ENCODE measurements around the gene MAVS. TPM values are rescaled to one million over a fixed set of nuclear protein-coding genes. Genes with fewer than 3 reads are reported as not detected.

Gene MAVS
- total RNA-seq, 2 experiments from 2014 or later: 13.6 to 14.7 TPM

GRCh38 chr20:3885715-3886114, 39.1 kb downstream of the MAVS start:
- POLR2A ChIA-PET: no interaction called here
- CTCF ChIA-PET: interaction anchor here (0.6 to 1.6 kb wide), 3 partner anchors 31 to 200 kb away, joined by 3 to 5 read pairs (median 5); no protein-coding TSS in a partner anchor
- intact Hi-C loops (cut with DNase I, micrococcal nuclease): no loop called here
- Mint-ChIP-seq H3K4me1 (ENCODE audit: low read depth) (peaks cover 35% of the 10 kb centered on the region), H3K27me3 (no peaks in the 10 kb centered on the region), H3K4me3 (peak overlapping the region; percentile 30), H3K36me3 (ENCODE audit: low read depth) (peaks cover 27% of the 10 kb centered on the region), H3K9me3 (no peaks in the 10 kb centered on the region), H3K27ac (peak overlapping the region; percentile 20)
- no peak for DNase-seq
- H3K27me3 ChIP-seq (ENCODE audit: control insufficient read depth in 1 of 2, insufficient read depth in 2 of 2, low read length in 2 of 2): no peaks in the 10 kb centered on the region
- ATAC-seq (ENCODE audit: poor library complexity): no peak
- no peaks in the 10 kb centered on the region for H3K36me3 ChIP-seq (ENCODE audit: insufficient read depth, low read length)
- peaks cover 13% of the 10 kb centered on the region for H3K4me1 ChIP-seq (ENCODE audit: insufficient read depth, low read length)
- H3K4me3 ChIP-seq (ENCODE audit: low read length): no peak overlapping the region
- H3K27ac ChIP-seq (ENCODE audit: low read depth in 1 of 2, low read length in 2 of 2): no peak overlapping the region
- no peak for TF ChIP-seq CTCF (IDR thresholded peaks at IDR 0.05)
- H3K9me3 ChIP-seq (ENCODE audit: control insufficient read depth in 1 of 2, insufficient read depth in 1 of 2, low read length in 2 of 2): no peaks in the 10 kb centered on the region

GRCh38 chr20:3887876-3888620, 41.4 kb downstream of the MAVS start:
- CTCF ChIA-PET: interaction anchor here (1.0 to 2.3 kb wide), 3 partner anchors 11 to 197 kb away, joined by 3 to 8 read pairs (median 3); no protein-coding TSS in a partner anchor
- H3K27me3 ChIP-seq (ENCODE audit: control insufficient read depth in 1 of 2, insufficient read depth in 2 of 2, low read length in 2 of 2): no peaks in the 10 kb centered on the region
- no peaks in the 10 kb centered on the region for H3K27me3 Mint-ChIP-seq
- H3K9me3 Mint-ChIP-seq: no peaks in the 10 kb centered on the region
- DNase-seq: no peak
- peak overlapping the region; percentile 94 for H3K27ac Mint-ChIP-seq
- peaks cover 45% of the 10 kb centered on the region for H3K36me3 Mint-ChIP-seq (ENCODE audit: low read depth)
- H3K4me1 Mint-ChIP-seq (ENCODE audit: low read depth): peaks cover 59% of the 10 kb centered on the region
- ATAC-seq (ENCODE audit: poor library complexity): no peak
- peak overlapping the region; percentile 80 to 85 for H3K27ac ChIP-seq (ENCODE audit: low read depth in 1 of 2, low read length in 2 of 2)
- POLR2A ChIA-PET: interaction anchor here (0.6 to 1.3 kb wide), 4 partner anchors 13 to 121 kb away, joined by 3 to 4 read pairs (median 4); partner anchors contain the start of gene ADISSP
- H3K4me3 ChIP-seq (ENCODE audit: low read length): peak overlapping the region; percentile 90
- peaks cover 32% of the 10 kb centered on the region for H3K4me1 ChIP-seq (ENCODE audit: insufficient read depth, low read length)
- H3K36me3 ChIP-seq (ENCODE audit: insufficient read depth, low read length): no peaks in the 10 kb centered on the region
- H3K4me3 Mint-ChIP-seq: peak overlapping the region; percentile 98
- intact Hi-C loops (cut with DNase I, micrococcal nuclease): loop anchor here (2.0 kb wide), 4 partner anchors 67 to 197 kb away; partner anchors contain the start of genes AP5S1 (in 1 of the 2) and RNF24 (in 1 of the 2)
- no peak for TF ChIP-seq CTCF (IDR thresholded peaks at IDR 0.05)
- H3K9me3 ChIP-seq (ENCODE audit: control insufficient read depth in 1 of 2, insufficient read depth in 1 of 2, low read length in 2 of 2): no peaks in the 10 kb centered on the region

GRCh38 chr20:3888622-3889488, 42.2 kb downstream of the MAVS start, which contains the start of gene PANK2:
PANK2 (plus strand) TSS chr20:3889387.
- intact Hi-C loops (cut with DNase I, micrococcal nuclease): loop anchor here (2.0 kb wide), 4 partner anchors 68 to 196 kb away; partner anchors contain the start of genes AP5S1 (in 1 of the 2) and RNF24 (in 1 of the 2)
- Histone ChIP-seq H3K36me3 (ENCODE audit: insufficient read depth, low read length) (no peaks in the 10 kb centered on the region), H3K27me3 (ENCODE audit: control insufficient read depth in 1 of 2, insufficient read depth in 2 of 2, low read length in 2 of 2) (no peaks in the 10 kb centered on the region), H3K4me3 (ENCODE audit: low read length) (peak within 1 kb of the TSS; percentile 90), H3K4me1 (ENCODE audit: insufficient read depth, low read length) (peaks cover 38% of the 10 kb centered on the region), H3K27ac (ENCODE audit: low read depth in 1 of 2, low read length in 2 of 2) (peak within 1 kb of the TSS; percentile 80 to 85), H3K9me3 (ENCODE audit: control insufficient read depth in 1 of 2, insufficient read depth in 1 of 2, low read length in 2 of 2) (no peaks in the 10 kb centered on the region)
- TF ChIP-seq CTCF (IDR thresholded peaks at IDR 0.05): no peak
- H3K27ac Mint-ChIP-seq: peak within 1 kb of the TSS; percentile 94
- DNase-seq (peak; percentile 93 to 99 (median 96)), ATAC-seq (ENCODE audit: poor library complexity) (peak; percentile 95)
- POLR2A ChIA-PET: interaction anchor here (1.1 to 1.3 kb wide), 2 partner anchors 14 to 120 kb away, joined by 4 to 8 read pairs; no protein-coding TSS in a partner anchor
- no peaks in the 10 kb centered on the region for H3K27me3 Mint-ChIP-seq
- no peaks in the 10 kb centered on the region for H3K9me3 Mint-ChIP-seq
- H3K4me3 Mint-ChIP-seq: peak within 1 kb of the TSS; percentile 98
- CTCF ChIA-PET: interaction anchor here (1.1 to 2.3 kb wide), 2 partner anchors 26 to 196 kb away, joined by 3 to 8 read pairs; no protein-coding TSS in a partner anchor
- H3K36me3 Mint-ChIP-seq (ENCODE audit: low read depth): peaks cover 49% of the 10 kb centered on the region
- peaks cover 67% of the 10 kb centered on the region for H3K4me1 Mint-ChIP-seq (ENCODE audit: low read depth)

All from CD4-positive, alpha-beta T cell (primary cell).